A172 (cell line): ENCODE measurements around the gene PSTPIP1. TPM values are rescaled to one million over a fixed set of nuclear protein-coding genes. Genes with fewer than 3 reads are reported as not detected.

Source experiments
- DNase-seq: peaks from one replicate; pipeline ENCODE4 v3.0.0-alpha.2; 2015; ENCODE audit warnings: low spot score
- total RNA-seq: library from RNA; depleted of rRNA; stranded (reverse); fragments of >200 nt; shearing (Covaris generic); gene quantifications from 2 replicates; pipeline ENCODE4 v1.2.3, GENCODE V29; 2014; rRNA removed

PSTPIP1 gene
- total RNA-seq, 1 experiment from 2014 or later = 0.33 TPM

DNA sequence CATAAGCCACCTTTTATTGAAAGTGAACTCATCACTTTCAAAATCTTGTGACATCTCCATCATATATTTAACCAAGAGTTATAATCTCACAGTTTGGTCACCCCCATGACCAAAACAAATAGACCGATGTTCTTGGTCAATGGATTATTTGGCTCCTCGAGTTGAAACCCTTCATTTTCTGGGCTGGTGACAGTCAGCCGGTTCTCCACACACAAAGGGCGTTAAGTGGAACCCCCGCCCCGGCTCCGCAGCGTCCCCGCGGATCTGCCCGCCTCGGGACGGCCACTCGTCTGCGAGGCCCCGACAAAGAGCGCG, 75.2 kb downstream of the PSTPIP1 start:
- DNase-seq = no peak

DNA sequence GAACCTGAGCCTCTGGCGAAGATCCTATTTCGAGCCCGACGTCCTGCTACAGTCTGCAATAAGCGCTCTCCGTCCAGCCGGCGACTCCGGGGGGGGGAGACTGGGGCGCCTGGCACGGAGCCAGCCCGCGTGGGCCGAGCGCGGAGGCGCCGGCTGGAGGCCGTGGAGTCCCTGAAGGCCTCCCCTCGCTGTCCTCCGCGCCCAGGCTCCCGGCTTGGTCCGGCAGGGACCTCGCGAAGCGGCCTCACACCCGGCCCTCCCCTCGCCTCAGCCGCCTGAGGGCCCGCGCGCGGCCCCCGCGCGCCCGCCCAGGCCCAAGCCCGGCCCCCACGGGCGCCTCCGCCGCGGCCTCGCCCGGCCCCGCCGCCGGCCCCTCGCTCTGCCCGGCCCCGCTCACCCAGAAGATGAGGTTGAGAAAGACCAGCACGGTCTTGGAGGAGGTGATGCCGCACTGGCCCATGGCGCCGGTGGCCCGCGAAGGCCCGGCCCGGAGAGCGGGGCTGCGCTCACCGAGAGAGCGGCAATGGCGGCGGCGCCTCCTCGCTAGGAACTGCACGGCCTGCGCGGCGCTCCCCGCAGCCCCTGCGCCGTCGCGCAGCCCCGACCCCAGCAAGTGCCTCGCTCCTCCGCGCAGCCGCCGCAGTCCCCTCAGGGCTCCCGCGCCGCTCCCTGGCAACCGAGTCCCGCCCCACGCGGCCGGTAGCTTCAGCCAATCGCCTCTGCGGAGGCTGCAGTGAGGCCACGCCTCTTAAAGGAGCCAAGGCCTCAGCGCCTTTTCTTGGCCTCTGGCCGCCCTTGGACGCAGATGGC, 75.8 kb downstream of the PSTPIP1 start, which contains the start of gene TSPAN3:
TSPAN3 (minus strand) TSS at position 615 of the 810 bp plus-strand sequence; CDS start at position 460, 155 bp downstream.
- DNase-seq = peak; percentile 75

DNA sequence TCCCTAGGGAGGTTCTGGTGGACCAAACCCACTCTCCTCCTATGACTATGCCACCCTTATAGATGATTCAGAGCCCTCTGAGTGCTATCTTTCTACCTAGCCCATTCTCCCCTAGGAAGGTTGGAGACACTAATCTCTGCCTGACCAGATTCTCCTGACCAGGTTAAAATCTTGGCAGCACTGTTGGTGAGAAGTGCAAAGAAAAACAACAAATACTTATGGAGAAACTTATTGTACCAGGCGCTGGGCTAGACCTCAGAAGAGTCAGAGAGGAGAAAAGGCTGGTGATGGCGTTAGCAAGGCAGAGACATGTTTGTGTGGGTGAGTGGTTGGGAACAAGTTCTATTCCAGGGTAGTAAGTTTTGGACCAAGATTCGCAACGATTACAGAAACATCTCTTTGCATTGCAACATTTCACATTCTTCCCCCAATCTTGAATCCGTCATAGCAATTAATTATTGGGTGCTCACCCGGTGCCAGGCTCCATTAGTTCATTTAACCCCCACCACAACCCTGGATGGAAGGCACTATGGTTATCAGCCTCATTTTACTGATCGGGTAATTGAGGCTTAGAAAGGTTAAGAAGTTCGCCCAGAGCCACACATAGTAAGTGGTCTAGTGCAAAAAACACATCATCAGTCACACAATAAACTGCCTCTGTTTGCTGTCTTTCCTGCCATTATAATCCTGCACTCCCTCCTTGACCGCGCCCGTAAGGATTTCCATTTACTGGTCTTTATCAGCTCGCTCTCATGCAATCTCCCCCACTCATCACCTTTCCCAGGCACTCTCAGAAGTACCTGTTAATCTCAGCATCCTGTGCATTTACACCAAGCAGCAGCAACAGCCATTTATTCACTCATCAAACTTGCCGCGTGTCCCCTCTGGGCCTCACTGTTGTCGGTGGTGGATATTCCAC, 76.6 kb downstream of the PSTPIP1 start:
- no peak for DNase-seq

DNA sequence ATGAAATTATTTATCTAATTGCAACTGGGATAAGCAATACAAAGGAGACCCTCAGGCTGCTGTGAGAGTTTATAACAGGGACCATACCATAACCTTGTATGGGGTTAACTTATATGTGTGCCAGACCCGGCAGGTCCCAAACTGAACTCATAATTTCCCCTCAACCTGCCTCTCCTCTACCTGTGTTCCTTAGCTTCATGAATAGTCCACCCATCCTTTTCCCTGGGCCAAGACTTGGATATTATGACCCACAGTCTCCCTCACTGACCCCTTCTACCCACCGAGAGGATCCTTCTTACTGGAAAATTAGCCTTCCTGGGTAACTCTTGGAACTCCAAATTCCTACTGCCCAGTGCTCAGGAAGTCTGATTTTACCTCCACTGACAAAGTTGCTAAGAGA, 79.4 kb downstream of the PSTPIP1 start:
- no peak for DNase-seq

DNA sequence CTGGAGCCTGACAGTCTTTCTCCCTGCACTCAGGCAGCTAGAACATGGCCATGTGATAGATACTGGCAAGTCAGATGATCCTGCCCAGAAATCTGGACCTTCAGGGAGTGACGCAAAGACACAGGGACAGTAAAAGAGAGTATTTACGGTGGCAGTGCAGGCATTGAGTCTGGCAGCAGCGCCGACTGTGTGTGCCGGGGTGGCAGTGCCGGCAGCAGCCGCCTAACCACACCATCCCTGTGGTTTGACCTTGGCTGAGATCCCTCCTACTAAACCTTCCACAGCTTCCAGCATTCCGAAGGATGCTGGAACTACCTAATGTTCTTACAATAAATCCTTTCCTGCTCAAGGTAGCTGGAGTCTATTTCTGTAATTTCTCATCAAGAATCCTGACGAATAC, 80.6 kb downstream of the PSTPIP1 start:
- peak; percentile 82 for DNase-seq

DNA sequence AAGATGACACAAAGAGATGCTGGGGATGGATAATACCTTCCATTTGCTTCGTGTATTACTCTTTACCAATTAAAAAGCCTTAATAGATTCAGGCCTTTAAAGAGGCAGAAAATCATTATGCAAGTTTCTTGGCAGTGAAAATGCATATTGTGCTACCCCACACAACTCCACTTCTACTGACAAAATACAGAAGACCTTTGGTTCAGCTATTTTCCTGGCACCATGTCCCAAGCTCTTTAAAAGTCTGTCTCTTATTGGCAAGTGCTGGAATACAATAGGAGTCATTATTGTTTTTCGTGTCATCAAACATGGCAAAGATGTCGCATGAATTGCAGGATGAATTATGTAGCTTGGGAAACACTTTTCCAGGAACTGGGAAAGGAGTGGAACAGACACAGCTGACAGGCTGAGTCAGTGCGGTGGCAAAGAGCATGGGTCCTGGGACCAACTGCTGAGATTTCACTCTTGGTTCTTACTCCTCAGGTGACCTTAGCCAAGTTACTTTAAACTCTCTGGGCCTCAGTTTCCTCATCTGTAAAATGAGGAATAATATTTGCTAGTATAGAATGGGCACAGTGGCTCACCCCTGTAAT, 81.5 kb downstream of the PSTPIP1 start:
- DNase-seq = no peak

DNA sequence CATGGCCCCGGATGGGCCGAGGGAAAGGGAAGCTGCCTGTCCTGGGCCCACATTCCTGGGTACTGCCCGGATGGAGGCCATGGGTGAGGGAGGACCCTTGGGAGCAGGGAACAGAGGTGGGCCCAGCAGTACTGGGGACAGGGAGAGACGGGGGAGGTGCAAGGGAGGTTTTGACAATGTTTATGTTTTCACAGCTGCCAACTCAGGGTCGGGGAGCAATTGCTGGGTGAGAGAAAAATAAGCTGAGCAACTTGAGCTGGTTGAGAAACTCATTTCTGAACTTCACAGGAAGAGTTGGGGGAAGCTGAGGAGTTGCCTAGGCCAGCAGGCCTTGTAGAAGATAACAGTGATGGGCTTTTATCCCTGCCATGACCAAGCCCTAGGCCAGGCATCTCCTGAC, 87.0 kb downstream of the PSTPIP1 start:
- DNase-seq = no peak

DNA sequence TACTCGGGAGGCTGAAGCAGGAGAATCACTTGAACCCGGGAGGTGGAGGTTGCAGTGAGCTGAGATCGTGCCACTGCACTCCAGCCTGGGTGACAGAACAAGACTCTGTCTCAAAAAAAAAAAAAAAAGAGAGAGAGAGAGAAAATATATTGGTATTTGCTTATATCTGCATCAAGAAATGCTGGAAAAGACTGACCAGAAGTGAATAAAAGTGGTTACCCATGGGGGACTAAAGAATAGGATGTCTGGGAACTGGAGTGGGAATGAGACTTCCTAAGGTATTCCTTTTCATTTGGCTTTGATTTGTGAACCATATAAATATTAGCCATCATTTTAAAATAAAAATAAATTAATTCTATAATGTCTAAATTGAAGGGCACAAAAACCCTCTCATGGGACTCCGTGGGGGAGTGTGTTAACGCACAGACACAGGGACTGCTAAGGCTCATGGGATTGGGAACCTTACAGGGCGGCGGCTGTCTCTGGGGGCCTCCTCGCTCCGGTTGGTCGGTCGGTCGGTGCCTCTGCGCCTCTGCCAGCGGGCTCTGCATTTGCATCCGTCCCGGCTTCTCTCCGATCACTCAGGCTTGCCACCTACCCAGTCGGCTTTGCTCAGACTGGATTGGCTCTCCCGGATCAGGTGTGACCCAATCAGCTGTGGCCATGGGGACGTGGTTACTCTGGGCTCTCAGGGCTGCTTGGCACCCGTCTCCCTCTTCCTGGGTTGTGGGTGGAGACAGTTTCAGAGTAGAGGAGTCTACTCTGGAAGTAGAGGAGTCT, 88.6 kb downstream of the PSTPIP1 start:
- no peak for DNase-seq

DNA sequence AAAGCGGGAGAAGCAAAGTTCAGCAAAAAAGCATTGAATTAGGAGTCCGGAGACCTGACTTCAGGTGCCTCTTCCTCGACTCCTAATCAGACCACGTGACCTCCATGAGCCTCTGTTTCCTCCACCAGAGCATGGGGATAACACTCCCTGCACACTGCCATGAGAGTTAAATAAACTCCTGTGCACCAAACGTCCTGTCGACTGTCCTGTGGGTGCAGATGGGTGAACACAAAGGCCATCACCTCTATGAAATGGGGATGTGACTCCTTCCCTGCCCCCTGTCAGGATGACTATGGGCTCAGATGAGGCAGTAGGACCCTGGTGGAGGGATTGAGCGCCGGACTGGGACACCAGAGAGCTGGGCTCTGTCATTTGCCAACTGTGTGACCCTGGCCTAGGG, 89.5 kb downstream of the PSTPIP1 start:
- DNase-seq = no peak

DNA sequence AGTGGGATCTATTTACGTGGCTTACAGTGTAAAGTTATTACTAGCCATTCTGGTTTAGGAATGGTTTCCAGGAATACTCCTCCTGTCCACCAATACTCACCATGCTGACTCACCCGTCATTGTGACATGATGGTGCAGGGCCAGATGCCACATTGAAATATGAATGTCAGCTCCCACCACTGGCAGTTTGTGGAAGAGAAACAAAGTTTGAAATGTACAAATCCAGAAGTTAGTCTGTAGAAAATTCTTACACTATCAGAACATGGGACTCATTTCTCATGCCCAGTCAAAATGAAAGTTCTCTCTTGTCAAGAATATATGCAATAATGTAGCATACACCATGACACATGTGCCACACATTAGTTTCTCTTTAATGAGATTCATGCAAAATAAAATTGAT, 90.4 kb downstream of the PSTPIP1 start:
- peak; percentile 60 for DNase-seq

Other genes with a start within 250 kb of the PSTPIP1 start
- 8.5 and 22.7 TPM in 2 replicates for gene SCAPER, start 89.8 kb upstream of the PSTPIP1 start, total RNA-seq
- gene RCN2, start 63.4 kb upstream of the PSTPIP1 start, total RNA-seq = 167 and 217 TPM in 2 replicates
- 396 and 439 TPM in 2 replicates for gene TSPAN3, start 76.0 kb downstream of the PSTPIP1 start, total RNA-seq